Endothelial cell of hepatic sinusoid (primary cell): ENCODE results near the gene SLC6A15.

ENCODE experiments used
- in situ Hi-C: cut with HindIII; loops from 2 replicates; pipeline ENCODE4 v1.10.0; 2017; ENCODE audit warnings: low sequenced_read_pairs

Gene SLC6A15

GRCh38 chr12:84810611-84811010, 102.0 kb downstream of the SLC6A15 start:
- in situ Hi-C loops, result no loop called here
